ENCODE results near the gene NID2.

Gene NID2

GRCh38 chr14:52018970-52019369, 49.9 kb downstream of the NID2 start:
- no peak for TF ChIP-seq CTCF (IDR thresholded peaks at IDR 0.05; ENCODE audit: low read depth, low read length)
- DNase-seq (ENCODE audit: extremely low read depth, low read depth), result no peak

GRCh38 chr14:52018252-52018651, 50.6 kb downstream of the NID2 start:
- no peak for TF ChIP-seq CTCF (IDR thresholded peaks at IDR 0.05; ENCODE audit: low read depth, low read length)
- no peak for DNase-seq (ENCODE audit: extremely low read depth, low read depth)

GRCh38 chr14:52015411-52016030, 53.3 kb downstream of the NID2 start:
- peak; percentile 30 for TF ChIP-seq CTCF (IDR thresholded peaks at IDR 0.05; ENCODE audit: low read depth, low read length)
- no peak for DNase-seq (ENCODE audit: extremely low read depth, low read depth)

- no peak for DNase-seq (ENCODE audit: extremely low read depth, low read depth)
- TF ChIP-seq CTCF (IDR thresholded peaks at IDR 0.05; ENCODE audit: low read depth, low read length), result no peak
Observed at GRCh38 chr14:52014601-52015267, 54.1 kb downstream of the NID2 start.

GRCh38 chr14:52013984-52014600, 54.8 kb downstream of the NID2 start:
- no peak; the same call in none of the 2 replicates for TF ChIP-seq CTCF (IDR thresholded peaks at IDR 0.05; ENCODE audit: low read depth, low read length)

GRCh38 chr14:52012635-52013034, 56.2 kb downstream of the NID2 start:
- TF ChIP-seq CTCF (IDR thresholded peaks at IDR 0.05; ENCODE audit: low read depth, low read length), result no peak
- DNase-seq (ENCODE audit: extremely low read depth, low read depth), result no peak

More at GRCh38 chr14:52013984-52014600, 54.8 kb downstream of the NID2 start:
- DNase-seq (ENCODE audit: extremely low read depth, low read depth), result no peak

- no peak for TF ChIP-seq CTCF (IDR thresholded peaks at IDR 0.05; ENCODE audit: low read depth, low read length)
- no peak for DNase-seq (ENCODE audit: extremely low read depth, low read depth)
Observed at GRCh38 chr14:52011523-52011922, 57.3 kb downstream of the NID2 start.
